AG09319 (cell line): Measurements from ENCODE around the gene RPS26.
A peak's percentile ranks its signal among the peaks of the same experiment; 100 is the strongest.

Experiments
- DNase-seq: peaks from one replicate; pipeline ENCODE4 v3.0.0-alpha.2; 2010; ENCODE audit warnings: low read depth; ENCODE audit errors: extremely low read depth
- CTCF ChIP-seq: IDR thresholded peaks from 2 replicates; pipeline ENCODE4 v1.5.1; 2011; ENCODE audit warnings: low read depth, mild to moderate bottlenecking, inconsistent platforms, low read length, moderate library complexity

Gene RPS26

GRCh38 chr12:56082382-56082781 lies 40.7 kb downstream of the RPS26 start:
- TF ChIP-seq CTCF: no peak
- DNase-seq: no peak

- no peak for DNase-seq
- no peak for TF ChIP-seq CTCF
Observed at GRCh38 chr12:56082967-56083366, 41.2 kb downstream of the RPS26 start.

- DNase-seq: no peak
- TF ChIP-seq CTCF: peak; percentile 16
Observed at GRCh38 chr12:56084958-56085543, 43.3 kb downstream of the RPS26 start.

GRCh38 chr12:56086096-56086495 lies 44.4 kb downstream of the RPS26 start:
- TF ChIP-seq CTCF: no peak
- no peak for DNase-seq

DNA sequence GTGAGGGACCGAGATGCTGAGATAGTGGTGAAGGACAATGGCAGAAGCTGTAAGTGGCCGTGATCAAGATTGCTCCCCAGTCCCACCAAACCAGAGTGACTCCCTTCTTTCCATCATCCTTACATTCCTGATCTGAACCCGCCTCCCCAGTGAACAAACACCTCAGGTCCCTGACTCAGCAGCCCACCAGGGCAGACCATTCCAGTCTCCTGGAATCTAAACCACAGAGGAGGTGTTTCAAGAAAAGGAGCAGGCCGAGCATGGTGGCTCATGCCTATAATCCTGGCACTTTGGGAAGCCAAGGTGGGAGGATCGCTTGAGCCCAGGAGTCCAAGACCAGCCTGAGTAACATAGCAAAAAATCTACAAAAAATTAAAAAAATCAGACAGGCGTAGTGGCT lies 44.9 kb downstream of the RPS26 start:
- no peak for TF ChIP-seq CTCF
- no peak for DNase-seq

- no peak for TF ChIP-seq CTCF
- no peak for DNase-seq
Observed at GRCh38 chr12:56087220-56087619, 45.5 kb downstream of the RPS26 start.
